ENCODE data around the gene ZGPAT. TPM values are rescaled to one million over a fixed set of nuclear protein-coding genes. Genes with fewer than 3 reads are reported as not detected.

ZGPAT gene
- total and polyA plus RNA-seq, 7 donors = 18.5 to 44.9 (median 22.5) TPM

GRCh38 chr20:63741354-63741675 lies 33.5 kb downstream of the ZGPAT start:
- Histone ChIP-seq H3K27me3 (peaks cover 0 to 10% (median 0%) of the 10 kb centered on the region in 3 donors), H3K9me3 (no peaks in the 10 kb centered on the region), H3K4me1 (peaks cover 0 to 43% (median 36%) of the 10 kb centered on the region in 4 donors), H3K36me3 (peaks cover 11 to 23% (median 15%) of the 10 kb centered on the region in 4 donors), H3K27ac (peak overlapping the region; percentile 91 to 96 (median 96)), H3K4me3 (peak overlapping the region; percentile 65 to 71 (median 66))
- no peak for DNase-seq
- 38 to 56% methylated on average over 6 of the region's 6 CpGs for WGBS, 2 donors
- TF ChIP-seq POLR2A (IDR thresholded peaks at IDR 0.05) (no peak), EP300 (IDR thresholded peaks at IDR 0.05) (no peak), POLR2AphosphoS5 (IDR thresholded peaks at IDR 0.05) (no peak), CTCF (IDR thresholded peaks at IDR 0.05) (no peak)
- intact Hi-C loops (cut with DNase I) = loop anchor here (2.0 to 5.0 kb wide), 2 partner anchors 115 to 524 kb away; partner anchors contain the start of genes GMEB2 and YTHDF1

GRCh38 chr20:63741676-63742380 lies 34.0 kb downstream of the ZGPAT start:
- DNase-seq = peak; percentile 68
- Histone ChIP-seq H3K27me3 (peaks cover 0 to 10% (median 0%) of the 10 kb centered on the region in 3 donors), H3K4me3 (peak overlapping the region in 3 of 4 donors; percentile 65 to 71 (median 66)), H3K36me3 (peaks cover 11 to 20% (median 15%) of the 10 kb centered on the region in 4 donors), H3K9me3 (no peaks in the 10 kb centered on the region), H3K4me1 (peaks cover 0 to 43% (median 36%) of the 10 kb centered on the region in 4 donors), H3K27ac (peak overlapping the region; percentile 91 to 96 (median 96))
- TF ChIP-seq POLR2A (IDR thresholded peaks at IDR 0.05) (no peak), POLR2AphosphoS5 (IDR thresholded peaks at IDR 0.05) (no peak), CTCF (IDR thresholded peaks at IDR 0.05) (no peak), EP300 (IDR thresholded peaks at IDR 0.05) (no peak)
- intact Hi-C loops (cut with DNase I) = loop anchor here (2.0 to 5.0 kb wide), 2 partner anchors 115 to 525 kb away; partner anchors contain the start of genes GMEB2 and YTHDF1
- WGBS, 2 donors = 86 to 90% methylated on average over 30 of the region's 30 CpGs

GRCh38 chr20:63742381-63743024 lies 34.7 kb downstream of the ZGPAT start:
- no peak for DNase-seq
- Histone ChIP-seq H3K36me3 (peaks cover 11 to 20% (median 15%) of the 10 kb centered on the region in 4 donors), H3K27me3 (peaks cover 0 to 8% (median 0%) of the 10 kb centered on the region in 3 donors), H3K4me3 (no peak overlapping the region), H3K4me1 (peaks cover 0 to 37% (median 34%) of the 10 kb centered on the region in 4 donors), H3K9me3 (no peaks in the 10 kb centered on the region), H3K27ac (peak overlapping the region; percentile 27 to 96 (median 93))
- 90 to 92% methylated on average over 37 of the region's 37 CpGs for WGBS, 2 donors
- TF ChIP-seq POLR2A (IDR thresholded peaks at IDR 0.05) = no peak
- TF ChIP-seq CTCF (IDR thresholded peaks at IDR 0.05) = no peak
- no peak for TF ChIP-seq POLR2AphosphoS5 (IDR thresholded peaks at IDR 0.05)
- no peak for TF ChIP-seq EP300 (IDR thresholded peaks at IDR 0.05)
- intact Hi-C loops (cut with DNase I) = loop anchor here (5.0 kb wide), 1 partner anchor 525 kb away; the partner anchor contains the start of gene YTHDF1

GRCh38 chr20:63743210-63743970 lies 35.6 kb downstream of the ZGPAT start:
- TF ChIP-seq EP300 (IDR thresholded peaks at IDR 0.05) (no peak), CTCF (IDR thresholded peaks at IDR 0.05) (no peak), POLR2A (IDR thresholded peaks at IDR 0.05) (no peak), POLR2AphosphoS5 (IDR thresholded peaks at IDR 0.05) (no peak)
- Histone ChIP-seq H3K9me3 (no peaks in the 10 kb centered on the region), H3K4me3 (no peak overlapping the region), H3K4me1 (peaks cover 0 to 28% (median 25%) of the 10 kb centered on the region in 4 donors), H3K36me3 (peaks cover 11 to 20% (median 15%) of the 10 kb centered on the region in 4 donors), H3K27me3 (no peaks in the 10 kb centered on the region), H3K27ac (no peak overlapping the region)
- WGBS, 2 donors = 89 to 90% methylated on average over 31 of the region's 31 CpGs
- DNase-seq = peak; percentile 66
- intact Hi-C loops (cut with DNase I) = loop anchor here (5.0 kb wide), 1 partner anchor 526 kb away; the partner anchor contains the start of gene YTHDF1
